BJ (cell line): ENCODE data around the gene ZNF8. TPM values are rescaled to one million over a fixed set of nuclear protein-coding genes. Genes with fewer than 3 reads are reported as not detected.
A peak's percentile ranks its signal among the peaks of the same experiment; 100 is the strongest.
"Not testable (repeated sequence)": the region's sequence is repeated elsewhere in the genome, so short reads cannot be mapped to it uniquely, and the experiment has no call there.

Source experiments
- CTCF ChIA-PET: fragments of 350-600 bp; formaldehyde crosslinking; extraction: SDS; loops from one replicate; lab custom pipeline; 2021; ENCODE audit warnings: antibody characterized with exemption, inconsistent platforms; lab: Yijun Ruan, JAX
- POLR2A ChIA-PET: fragments of 300-600 bp; sonication (Branson Sonifier 250); formaldehyde crosslinking; extraction: SDS; loops from one replicate; lab custom pipeline; 2021; ENCODE audit warnings: antibody characterized with exemption; lab: Charles Lee
- DNase-seq: peaks from one replicate; pipeline ENCODE4 v3.0.0-alpha.2; 2011; ENCODE audit warnings: low read depth
- H3K27me3 ChIP-seq: 2 replicates; pipeline ENCODE4 v1.6.0; 2011; ENCODE audit warnings: low read length; ENCODE audit not compliant: control insufficient read depth, insufficient read depth
- H3K36me3 ChIP-seq: 2 replicates; pipeline ENCODE4 v1.5.1; 2011; ENCODE audit warnings: low read length; ENCODE audit not compliant: control insufficient read depth, insufficient read depth
- H3K4me3 ChIP-seq: 2 replicates; pipeline ENCODE4 v1.5.1; 2011; ENCODE audit warnings: low read depth, mild to moderate bottlenecking, control low read depth, low read length
- polyA plus RNA-seq: library from polyadenylated mRNA; depleted of rRNA; stranded (reverse); fragments of >200 nt; gene quantifications from 2 replicates; pipeline ENCODE4 v1.2.3, GENCODE V29; 2011
- TF ChIP-seq, protein P1 (sequence below): IDR thresholded peaks from 2 replicates; pipeline ENCODE4 v1.5.1; 2011; ENCODE audit warnings: low read depth, mild to moderate bottlenecking, control low read depth, inconsistent platforms, low read length, moderate library complexity; ENCODE audit not compliant: insufficient read depth

ZNF8 gene
- polyA plus RNA-seq, 1 experiment = 2.1 TPM

DNA sequence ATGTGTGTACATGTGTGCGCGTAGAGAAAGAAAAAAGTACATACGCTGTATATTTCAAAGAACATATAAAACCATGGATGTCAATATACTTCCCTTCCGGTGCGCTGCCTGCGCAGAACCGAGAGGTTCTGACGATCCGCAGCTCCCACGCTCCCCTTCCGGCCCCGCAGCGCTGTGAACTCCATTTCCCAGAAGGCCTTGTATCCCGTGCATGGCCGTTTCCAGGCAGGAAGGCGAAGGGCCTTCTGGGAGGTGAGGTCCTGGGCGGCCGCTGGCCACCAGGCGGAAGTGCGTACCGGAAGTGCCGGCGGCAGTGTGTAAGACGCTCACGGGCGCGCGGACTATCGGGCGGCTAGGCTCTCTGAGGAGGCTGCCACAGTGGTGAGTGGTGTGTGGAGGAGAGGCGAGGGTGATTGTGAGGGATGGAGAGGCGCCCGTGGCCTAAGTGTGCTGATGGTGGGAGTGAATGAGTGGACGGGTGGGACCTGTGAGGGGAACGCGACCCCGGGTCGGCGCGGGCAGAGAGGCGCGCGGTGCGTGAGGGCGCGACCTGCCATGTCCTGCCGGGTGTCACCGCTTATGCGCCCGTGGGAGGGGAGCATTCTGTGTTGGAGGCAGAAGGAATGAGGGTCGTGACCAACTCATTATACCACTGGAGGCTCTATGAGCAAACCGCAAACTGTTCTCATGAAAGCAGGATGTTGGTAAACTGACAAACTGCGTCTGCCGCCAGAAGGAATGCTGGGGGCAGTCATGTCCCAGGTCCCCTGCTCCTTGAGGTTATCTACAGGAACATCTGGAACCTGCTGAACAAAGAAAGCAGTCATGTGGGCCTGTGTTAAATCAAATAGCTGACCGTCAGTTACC is 26.5 kb downstream of the ZNF8 start, which contains the start of gene ERVK3-1:
Gene ERVK3-1, plus strand, starts transcription at position 313 of the 867 bp plus-strand sequence. CDS start 6,792 bp downstream, outside the sequence.
- H3K4me3 ChIP-seq = peak within 1 kb of the TSS; percentile 88
- POLR2A ChIA-PET = interaction anchor here (0.5 kb wide), 1 partner anchor 21 kb away, joined by 5 read pairs; no protein-coding TSS in a partner anchor
- CTCF ChIA-PET = no interaction called here
- DNase-seq = peak; percentile 84
- no peaks in the 10 kb centered on the region for H3K27me3 ChIP-seq
- TF ChIP-seq, protein P1, sequence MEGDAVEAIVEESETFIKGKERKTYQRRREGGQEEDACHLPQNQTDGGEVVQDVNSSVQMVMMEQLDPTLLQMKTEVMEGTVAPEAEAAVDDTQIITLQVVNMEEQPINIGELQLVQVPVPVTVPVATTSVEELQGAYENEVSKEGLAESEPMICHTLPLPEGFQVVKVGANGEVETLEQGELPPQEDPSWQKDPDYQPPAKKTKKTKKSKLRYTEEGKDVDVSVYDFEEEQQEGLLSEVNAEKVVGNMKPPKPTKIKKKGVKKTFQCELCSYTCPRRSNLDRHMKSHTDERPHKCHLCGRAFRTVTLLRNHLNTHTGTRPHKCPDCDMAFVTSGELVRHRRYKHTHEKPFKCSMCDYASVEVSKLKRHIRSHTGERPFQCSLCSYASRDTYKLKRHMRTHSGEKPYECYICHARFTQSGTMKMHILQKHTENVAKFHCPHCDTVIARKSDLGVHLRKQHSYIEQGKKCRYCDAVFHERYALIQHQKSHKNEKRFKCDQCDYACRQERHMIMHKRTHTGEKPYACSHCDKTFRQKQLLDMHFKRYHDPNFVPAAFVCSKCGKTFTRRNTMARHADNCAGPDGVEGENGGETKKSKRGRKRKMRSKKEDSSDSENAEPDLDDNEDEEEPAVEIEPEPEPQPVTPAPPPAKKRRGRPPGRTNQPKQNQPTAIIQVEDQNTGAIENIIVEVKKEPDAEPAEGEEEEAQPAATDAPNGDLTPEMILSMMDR = peak; percentile 8; the same call in 1 of the 2 replicates
- H3K36me3 ChIP-seq = peaks cover 10% of the 10 kb centered on the region

DNA sequence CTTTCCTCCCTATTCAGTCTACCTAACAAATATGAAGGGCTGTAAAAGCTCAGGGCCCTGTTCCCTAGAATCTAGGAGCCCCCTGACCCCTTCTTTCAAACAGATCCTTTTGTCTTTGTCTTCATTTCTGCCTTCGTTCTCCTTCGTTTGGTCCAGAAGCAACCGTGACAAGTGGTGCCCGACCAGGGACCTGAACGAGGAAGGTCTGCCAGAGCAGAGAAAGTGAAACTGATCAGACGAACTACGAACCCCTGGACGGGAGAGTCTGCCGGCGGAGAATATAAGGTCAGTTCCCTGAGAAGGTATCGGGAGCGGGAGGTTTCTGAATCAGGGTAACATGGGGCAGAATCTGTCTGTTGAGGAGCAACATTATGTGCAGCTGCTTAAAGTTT is 27.2 kb downstream of the ZNF8 start:
- Histone ChIP-seq H3K4me3 (peak overlapping the region; percentile 88), H3K36me3 (peaks cover 5% of the 10 kb centered on the region), H3K27me3 (no peaks in the 10 kb centered on the region)
- ChIA-PET POLR2A (no interaction called here), CTCF (no interaction called here)
- DNase-seq = no peak
- TF ChIP-seq, protein P1 = no peak

DNA sequence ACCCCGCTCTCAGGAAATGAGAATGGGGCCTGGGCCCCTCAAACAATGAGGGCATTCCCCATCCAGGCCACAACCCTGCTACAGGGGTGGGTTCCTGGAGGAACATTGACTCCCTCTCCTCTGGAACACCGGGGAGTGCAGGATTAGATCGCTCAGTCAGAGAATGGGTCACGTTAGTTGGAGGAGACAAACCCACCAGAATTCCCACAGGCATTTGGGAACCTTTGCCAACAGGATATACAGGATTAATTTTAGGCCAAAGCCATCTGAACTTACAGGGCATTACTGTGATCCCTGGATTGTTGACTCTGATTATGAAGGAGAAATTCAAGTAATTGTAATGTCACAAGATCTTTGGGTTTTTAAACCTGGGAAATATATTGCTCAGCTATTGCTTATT is 29.0 kb downstream of the ZNF8 start:
- ChIA-PET POLR2A (no interaction called here), CTCF (no interaction called here)
- no peak for DNase-seq
- TF ChIP-seq, protein P1 = no peak
- H3K4me3 ChIP-seq = no peak overlapping the region
- peaks cover 3% of the 10 kb centered on the region for H3K36me3 ChIP-seq
- H3K27me3 ChIP-seq = no peaks in the 10 kb centered on the region

DNA sequence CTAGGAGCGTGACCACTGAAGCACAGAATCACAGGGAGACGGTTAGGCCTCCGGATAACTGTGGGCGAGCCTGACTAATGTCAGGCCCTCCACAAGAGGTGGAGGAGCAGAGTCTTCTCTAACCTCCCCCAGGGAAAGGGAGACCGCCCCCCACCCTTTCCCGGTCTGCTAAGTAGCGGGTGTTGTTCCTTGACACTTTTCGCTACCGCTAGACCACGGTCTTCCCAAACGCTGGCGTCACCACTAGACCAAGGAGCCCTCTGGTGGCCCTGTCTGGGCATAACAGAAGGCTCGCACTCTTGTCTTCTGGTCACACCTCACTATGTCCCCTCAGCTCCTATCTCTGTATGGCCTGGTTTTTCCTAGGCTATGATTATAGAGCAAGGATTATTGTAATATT is 31.9 kb downstream of the ZNF8 start:
- H3K36me3 ChIP-seq, DNase-seq, CTCF ChIA-PET, H3K27me3 ChIP-seq, H3K4me3 ChIP-seq, POLR2A ChIA-PET: not testable (repeated sequence)
- TF ChIP-seq, protein P1 = peak; percentile 17; the same call in 1 of the 2 replicates

DNA sequence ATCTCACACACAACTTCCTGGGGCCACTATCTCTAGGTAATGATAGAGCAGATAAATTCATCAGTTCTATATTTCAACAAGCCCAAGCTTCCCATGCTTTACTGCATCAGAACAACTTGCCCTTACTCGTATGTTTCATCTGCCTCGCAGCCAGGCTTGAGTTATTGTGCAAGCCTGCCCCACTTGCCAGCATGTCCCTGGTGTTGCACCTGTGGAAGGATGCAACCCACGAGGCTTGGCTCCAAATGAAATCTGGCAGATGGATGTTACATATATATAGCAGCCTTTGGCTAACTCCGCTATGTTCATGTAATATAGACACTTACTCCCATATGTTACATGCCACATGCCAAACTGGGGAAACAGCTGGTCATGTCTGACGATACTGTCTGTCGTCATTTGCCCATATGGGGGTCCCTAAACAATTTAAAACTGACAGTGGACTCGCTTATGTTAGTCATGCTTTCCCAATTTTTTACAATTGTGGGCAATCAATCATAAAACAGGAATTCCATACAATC is 32.6 kb downstream of the ZNF8 start:
- TF ChIP-seq, protein P1 = no peak
- ChIA-PET POLR2A (no interaction called here), CTCF (no interaction called here)
- peaks cover 3% of the 10 kb centered on the region for H3K36me3 ChIP-seq
- DNase-seq = no peak
- H3K4me3 ChIP-seq = no peak overlapping the region
- no peaks in the 10 kb centered on the region for H3K27me3 ChIP-seq
